Measurements from ENCODE around the gene NOC2L.

DNA sequence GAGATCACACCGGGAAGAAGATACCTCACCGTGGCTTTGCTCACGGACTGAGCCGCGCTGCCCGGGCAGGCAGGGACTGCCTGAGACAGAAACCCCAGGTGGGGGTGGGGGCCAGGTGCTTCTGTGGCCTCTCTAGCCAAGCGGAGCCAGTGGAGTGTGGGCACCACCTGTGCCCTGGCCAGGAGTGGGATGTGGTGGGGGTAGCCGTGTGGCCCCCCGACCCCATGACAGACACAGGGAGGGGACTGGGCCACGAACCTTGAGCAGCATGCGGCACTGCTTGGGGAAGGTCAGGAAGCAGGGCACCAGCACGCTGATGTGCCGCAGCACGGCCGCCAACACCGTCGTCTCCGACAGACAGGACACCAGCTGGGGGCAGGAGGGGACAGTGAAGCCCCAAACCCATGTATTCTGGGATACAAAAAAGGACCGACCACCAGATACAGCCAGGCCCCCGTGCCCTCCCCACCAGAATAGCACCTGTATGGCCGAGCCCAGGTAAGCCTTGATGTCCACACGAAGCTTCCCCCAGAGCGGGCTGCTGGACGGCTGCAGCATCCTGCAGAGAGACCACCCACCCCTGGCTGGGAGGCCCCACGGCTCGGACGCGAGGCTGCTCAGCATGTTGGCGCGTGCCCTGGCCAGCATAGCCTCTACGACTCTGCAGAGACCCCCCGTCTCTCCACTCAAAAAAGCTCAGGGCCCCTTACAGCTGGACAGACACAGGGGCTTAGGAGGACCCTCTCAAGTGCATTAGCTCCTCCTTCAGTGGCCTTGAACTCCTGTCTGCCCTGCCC is 5.3 kb downstream of the NOC2L start:
- TF ChIP-seq POLR2A (IDR thresholded peaks at IDR 0.05) (no peak), POLR2AphosphoS5 (IDR thresholded peaks at IDR 0.05) (no peak), EP300 (IDR thresholded peaks at IDR 0.05) (no peak)
- TF ChIP-seq, protein P1, sequence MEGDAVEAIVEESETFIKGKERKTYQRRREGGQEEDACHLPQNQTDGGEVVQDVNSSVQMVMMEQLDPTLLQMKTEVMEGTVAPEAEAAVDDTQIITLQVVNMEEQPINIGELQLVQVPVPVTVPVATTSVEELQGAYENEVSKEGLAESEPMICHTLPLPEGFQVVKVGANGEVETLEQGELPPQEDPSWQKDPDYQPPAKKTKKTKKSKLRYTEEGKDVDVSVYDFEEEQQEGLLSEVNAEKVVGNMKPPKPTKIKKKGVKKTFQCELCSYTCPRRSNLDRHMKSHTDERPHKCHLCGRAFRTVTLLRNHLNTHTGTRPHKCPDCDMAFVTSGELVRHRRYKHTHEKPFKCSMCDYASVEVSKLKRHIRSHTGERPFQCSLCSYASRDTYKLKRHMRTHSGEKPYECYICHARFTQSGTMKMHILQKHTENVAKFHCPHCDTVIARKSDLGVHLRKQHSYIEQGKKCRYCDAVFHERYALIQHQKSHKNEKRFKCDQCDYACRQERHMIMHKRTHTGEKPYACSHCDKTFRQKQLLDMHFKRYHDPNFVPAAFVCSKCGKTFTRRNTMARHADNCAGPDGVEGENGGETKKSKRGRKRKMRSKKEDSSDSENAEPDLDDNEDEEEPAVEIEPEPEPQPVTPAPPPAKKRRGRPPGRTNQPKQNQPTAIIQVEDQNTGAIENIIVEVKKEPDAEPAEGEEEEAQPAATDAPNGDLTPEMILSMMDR (IDR thresholded peaks at IDR 0.05) = no peak
